Measurements from ENCODE around the gene DCANP1.

Gene DCANP1

DNA sequence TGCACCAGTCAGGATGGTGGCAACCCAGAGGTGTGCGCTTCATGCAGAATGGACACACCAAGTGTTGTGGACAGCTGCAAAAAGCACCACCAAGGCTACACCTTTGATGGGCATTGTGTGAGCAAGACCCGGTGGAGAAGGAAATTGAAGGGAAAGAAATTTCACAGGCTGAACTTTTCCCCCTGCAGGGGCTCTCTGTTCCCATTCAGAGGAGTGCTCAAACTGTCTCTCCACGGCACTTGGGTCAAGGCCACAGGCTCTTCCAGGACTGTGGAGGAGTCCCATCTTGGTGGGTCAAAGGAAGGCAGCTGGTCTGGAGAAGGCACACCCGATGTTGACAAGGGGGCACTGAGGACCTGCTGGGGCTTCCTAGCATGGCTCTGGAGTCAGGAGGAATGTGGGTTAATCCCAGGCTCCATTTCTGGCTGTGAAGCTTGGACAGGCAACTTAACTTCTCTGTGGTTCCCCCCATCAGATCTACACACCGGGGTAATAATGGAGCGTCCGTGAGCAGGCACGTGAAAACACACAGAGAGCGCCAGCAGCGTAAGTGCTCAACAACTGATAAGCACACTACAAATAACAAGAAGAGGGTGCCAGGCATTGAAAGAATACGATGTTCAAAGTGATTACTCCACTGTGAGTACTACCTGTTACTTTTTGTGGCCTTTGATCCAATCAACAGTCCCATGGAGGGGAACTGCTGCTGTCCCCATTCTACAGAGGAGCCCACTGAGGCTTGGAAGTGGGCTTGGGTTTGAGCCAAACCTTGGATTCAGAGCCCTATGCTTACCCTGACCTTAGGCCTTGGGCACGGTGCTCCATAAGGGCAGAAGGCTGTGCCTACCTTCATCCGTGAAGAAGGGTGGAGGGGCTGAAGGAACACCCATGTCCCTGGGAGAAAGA is 39.2 kb upstream of the DCANP1 start:
- no peaks in the 10 kb centered on the region for H3K27me3 ChIP-seq (ENCODE audit: low read depth, low read length)
- no peak for TF ChIP-seq EZH2phosphoT487 (IDR thresholded peaks at IDR 0.05; ENCODE audit: low read depth)
- TF ChIP-seq, protein P1, sequence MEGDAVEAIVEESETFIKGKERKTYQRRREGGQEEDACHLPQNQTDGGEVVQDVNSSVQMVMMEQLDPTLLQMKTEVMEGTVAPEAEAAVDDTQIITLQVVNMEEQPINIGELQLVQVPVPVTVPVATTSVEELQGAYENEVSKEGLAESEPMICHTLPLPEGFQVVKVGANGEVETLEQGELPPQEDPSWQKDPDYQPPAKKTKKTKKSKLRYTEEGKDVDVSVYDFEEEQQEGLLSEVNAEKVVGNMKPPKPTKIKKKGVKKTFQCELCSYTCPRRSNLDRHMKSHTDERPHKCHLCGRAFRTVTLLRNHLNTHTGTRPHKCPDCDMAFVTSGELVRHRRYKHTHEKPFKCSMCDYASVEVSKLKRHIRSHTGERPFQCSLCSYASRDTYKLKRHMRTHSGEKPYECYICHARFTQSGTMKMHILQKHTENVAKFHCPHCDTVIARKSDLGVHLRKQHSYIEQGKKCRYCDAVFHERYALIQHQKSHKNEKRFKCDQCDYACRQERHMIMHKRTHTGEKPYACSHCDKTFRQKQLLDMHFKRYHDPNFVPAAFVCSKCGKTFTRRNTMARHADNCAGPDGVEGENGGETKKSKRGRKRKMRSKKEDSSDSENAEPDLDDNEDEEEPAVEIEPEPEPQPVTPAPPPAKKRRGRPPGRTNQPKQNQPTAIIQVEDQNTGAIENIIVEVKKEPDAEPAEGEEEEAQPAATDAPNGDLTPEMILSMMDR (IDR thresholded peaks at IDR 0.05; ENCODE audit: low read depth, low read length) = no peak
- H3K4me1 ChIP-seq (ENCODE audit: low read length) = no peaks in the 10 kb centered on the region
- no peak overlapping the region for H3K4me2 ChIP-seq (ENCODE audit: low read length)
- no peaks in the 10 kb centered on the region for H4K20me1 ChIP-seq (ENCODE audit: insufficient read depth, low read length)
- H3K36me3 ChIP-seq (replicated peaks; ENCODE audit: low read depth, low read length) = no peaks in the 10 kb centered on the region
- no peak overlapping the region for H2AFZ ChIP-seq (ENCODE audit: low read depth, low read length)
- no peaks in the 10 kb centered on the region for H3K9me3 ChIP-seq (ENCODE audit: insufficient read depth, low read length)
- no peak overlapping the region for H3K27ac ChIP-seq (ENCODE audit: low read length)
- H3K4me3 ChIP-seq (ENCODE audit: low read length) = no peak overlapping the region
- H3K9ac ChIP-seq (ENCODE audit: low read length) = no peak overlapping the region
- no peaks in the 10 kb centered on the region for H3K79me2 ChIP-seq (ENCODE audit: low read length)

DNA sequence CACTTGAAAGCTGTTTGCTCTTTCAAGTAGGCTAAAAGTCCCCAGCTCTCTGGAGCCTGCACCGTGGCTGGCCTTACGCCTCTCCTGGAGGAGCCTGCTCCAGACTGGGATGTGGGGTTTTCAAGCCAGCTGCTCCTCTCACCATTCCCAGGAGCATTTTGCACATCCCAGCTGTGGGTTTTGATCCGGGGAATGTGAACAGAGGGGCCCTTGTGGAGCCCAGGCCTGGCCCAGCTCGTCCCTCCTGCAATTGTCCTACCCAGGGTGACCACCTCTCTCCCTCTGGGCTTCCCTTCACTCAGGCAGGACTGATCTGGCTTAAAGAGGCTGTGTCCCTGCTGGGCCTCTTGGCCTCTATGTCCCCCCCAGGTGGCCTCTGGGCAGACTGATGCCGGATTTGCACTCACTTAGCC is 37.5 kb upstream of the DCANP1 start:
- Histone ChIP-seq H3K9ac (ENCODE audit: low read length) (no peak overlapping the region), H3K79me2 (ENCODE audit: low read length) (no peaks in the 10 kb centered on the region), H2AFZ (ENCODE audit: low read depth, low read length) (no peak overlapping the region), H4K20me1 (ENCODE audit: insufficient read depth, low read length) (no peaks in the 10 kb centered on the region), H3K4me2 (ENCODE audit: low read length) (no peak overlapping the region), H3K27me3 (ENCODE audit: low read depth, low read length) (no peaks in the 10 kb centered on the region), H3K4me3 (ENCODE audit: low read length) (no peak overlapping the region), H3K27ac (ENCODE audit: low read length) (no peak overlapping the region), H3K36me3 (replicated peaks; ENCODE audit: low read depth, low read length) (no peaks in the 10 kb centered on the region), H3K9me3 (ENCODE audit: insufficient read depth, low read length) (no peaks in the 10 kb centered on the region), H3K4me1 (ENCODE audit: low read length) (no peaks in the 10 kb centered on the region)
- TF ChIP-seq, protein P1 (IDR thresholded peaks at IDR 0.05; ENCODE audit: low read depth, low read length) = no peak

DNA sequence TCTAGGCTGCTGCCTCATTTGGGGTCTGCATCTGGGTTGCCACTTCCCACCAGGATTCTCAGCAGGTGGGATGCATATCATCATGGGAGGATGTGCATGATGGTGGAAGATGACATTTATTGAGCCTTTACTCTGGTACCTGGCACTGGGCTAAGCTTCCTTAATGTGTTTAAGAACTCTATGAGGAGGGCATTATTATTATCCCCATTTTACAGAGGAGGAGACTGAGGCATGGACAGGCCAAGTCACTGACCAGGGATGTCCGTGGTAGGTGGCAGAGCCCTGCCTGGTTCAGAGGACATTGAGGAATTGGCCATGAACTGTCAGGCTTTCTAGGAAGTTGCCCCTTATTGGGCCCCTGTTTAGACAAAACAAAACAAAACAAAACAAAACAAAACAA is 36.1 kb upstream of the DCANP1 start:
- no peak overlapping the region for H3K27ac ChIP-seq (ENCODE audit: low read length)
- H3K4me3 ChIP-seq (ENCODE audit: low read length) = no peak overlapping the region
- H3K36me3 ChIP-seq (replicated peaks; ENCODE audit: low read depth, low read length) = no peaks in the 10 kb centered on the region

DNA sequence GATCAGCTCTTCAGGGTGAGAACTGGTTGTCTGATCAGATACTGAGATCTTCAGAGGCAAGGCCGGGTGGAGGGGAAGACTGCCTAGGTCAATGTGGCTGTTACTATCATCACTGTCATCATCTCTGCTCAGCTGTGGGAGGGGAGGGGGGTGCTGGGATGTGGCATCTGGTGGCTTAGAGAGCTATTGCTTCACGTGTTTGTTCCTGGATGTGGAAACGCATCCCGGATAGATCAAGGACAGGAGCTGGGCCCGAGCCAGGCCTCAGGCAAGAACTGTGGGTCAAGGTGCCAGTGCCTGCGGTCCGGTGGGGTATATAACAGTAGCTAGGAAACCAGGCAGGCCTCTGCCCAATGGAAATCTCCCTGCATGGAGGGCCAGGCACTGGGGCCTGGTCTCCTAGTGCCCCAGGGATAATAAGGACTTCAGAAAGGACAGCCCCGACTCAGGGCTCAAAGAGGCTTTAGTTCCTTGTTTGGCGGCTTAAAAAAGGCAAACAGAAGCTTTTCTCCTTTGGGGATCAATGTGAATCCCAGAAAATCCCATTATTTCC is 35.3 kb upstream of the DCANP1 start:
- no peak overlapping the region for H3K27ac ChIP-seq (ENCODE audit: low read length)
- H3K9ac ChIP-seq (ENCODE audit: low read length) = no peak overlapping the region
- H3K27me3 ChIP-seq (ENCODE audit: low read depth, low read length) = no peaks in the 10 kb centered on the region
- H2AFZ ChIP-seq (ENCODE audit: low read depth, low read length) = no peak overlapping the region
- no peaks in the 10 kb centered on the region for H3K4me1 ChIP-seq (ENCODE audit: low read length)
- TF ChIP-seq EZH2phosphoT487 (IDR thresholded peaks at IDR 0.05; ENCODE audit: low read depth) = no peak
- TF ChIP-seq, protein P1 (IDR thresholded peaks at IDR 0.05; ENCODE audit: low read depth, low read length) = no peak
- H3K9me3 ChIP-seq (ENCODE audit: insufficient read depth, low read length) = no peaks in the 10 kb centered on the region
- no peaks in the 10 kb centered on the region for H3K79me2 ChIP-seq (ENCODE audit: low read length)
- H3K4me2 ChIP-seq (ENCODE audit: low read length) = no peak overlapping the region
- H3K4me3 ChIP-seq (ENCODE audit: low read length) = no peak overlapping the region
- H4K20me1 ChIP-seq (ENCODE audit: insufficient read depth, low read length) = no peaks in the 10 kb centered on the region
- H3K36me3 ChIP-seq (replicated peaks; ENCODE audit: low read depth, low read length) = no peaks in the 10 kb centered on the region

More for the DNA sequence above, 36.1 kb upstream of the DCANP1 start:
- no peaks in the 10 kb centered on the region for H3K4me1 ChIP-seq (ENCODE audit: low read length)
- no peak overlapping the region for H2AFZ ChIP-seq (ENCODE audit: low read depth, low read length)
- H3K79me2 ChIP-seq (ENCODE audit: low read length) = no peaks in the 10 kb centered on the region
- TF ChIP-seq, protein P1 (IDR thresholded peaks at IDR 0.05; ENCODE audit: low read depth, low read length) = no peak
- TF ChIP-seq EZH2phosphoT487 (IDR thresholded peaks at IDR 0.05; ENCODE audit: low read depth) = no peak
- H3K27me3 ChIP-seq (ENCODE audit: low read depth, low read length) = no peaks in the 10 kb centered on the region
- H3K4me2 ChIP-seq (ENCODE audit: low read length) = no peak overlapping the region
- no peaks in the 10 kb centered on the region for H4K20me1 ChIP-seq (ENCODE audit: insufficient read depth, low read length)
- no peak overlapping the region for H3K9ac ChIP-seq (ENCODE audit: low read length)
- H3K9me3 ChIP-seq (ENCODE audit: insufficient read depth, low read length) = no peaks in the 10 kb centered on the region
